GM12878 (cell line): ENCODE measurements around the gene RAB23. TPM values are rescaled to one million over a fixed set of nuclear protein-coding genes. Genes with fewer than 3 reads are reported as not detected.

Experiments used
- ATAC-seq: fragments of 200-7000 bp; cut with Tn5 transposase; 3 replicates; pipeline ENCODE4 v1.9.1; 2020; ENCODE audit warnings: mild to moderate bottlenecking, moderate library complexity
- BruUV-seq: library from RNA; stranded (reverse); fragments of 400-500 nt; replicated peaks from 2 replicates; lab custom pipeline; 2021; lab: Mats Ljungman, UMichigan
- CTCF ChIA-PET: fragments of 300-600 bp; sonication (Branson Sonifier 250); formaldehyde crosslinking; extraction: SDS; loops from one replicate; lab custom pipeline; 2021; ENCODE audit warnings: inconsistent platforms; lab: Yijun Ruan, JAX
- POLR2A ChIA-PET: fragments of 350-600 bp; formaldehyde crosslinking; extraction: SDS; loops from one replicate; lab custom pipeline; 2021; ENCODE audit warnings: inconsistent platforms; lab: Charles Lee
- RAD21 ChIA-PET: fragments of 300-600 bp; sonication (Branson Sonifier 250); formaldehyde crosslinking; loops from one replicate; lab custom pipeline; 2023; ENCODE audit warnings: antibody characterized with exemption; ENCODE audit not compliant: unreplicated experiment; lab: Charles Lee
- SMC1A ChIA-PET: fragments of 300-600 bp; sonication (Branson Sonifier 250); formaldehyde crosslinking; loops from one replicate; lab custom pipeline; 2023; ENCODE audit not compliant: unreplicated experiment, uncharacterized antibody; lab: Charles Lee
- DNase-seq: peaks from one replicate; pipeline ENCODE4 v3.0.0-alpha.2; 2011; ENCODE audit warnings: low read depth, low spot score
- FAIRE-seq: peaks from 3 replicates; lab custom pipeline; 2011; peaks lifted over from hg19 to GRCh38; lab: Jason Lieb, UNC
- H2AFZ ChIP-seq: 2 replicates; pipeline ENCODE4 v1.6.0; 2011; ENCODE audit warnings: low read depth, low read length, control low read depth; ENCODE audit not compliant: control insufficient read depth
- H3K27ac ChIP-seq: 2 replicates; pipeline ENCODE4 v1.5.1; 2011; ENCODE audit warnings: control low read depth; ENCODE audit not compliant: control insufficient read depth, insufficient read depth
- H3K27me3 ChIP-seq, 2 experiments: replicated peaks in 1 of 2; 2 replicates each; pipeline versions ENCODE4 v1.6.0 to v1.6.1; 2011; ENCODE audit warnings: low read length in 1 of 2; ENCODE audit not compliant: control insufficient read depth in 2 of 2, insufficient read depth in 2 of 2
- H3K36me3 ChIP-seq, 2 experiments: 2 replicates each; pipeline ENCODE4 v1.5.1; 2011; ENCODE audit warnings: low read length in 1 of 2; ENCODE audit not compliant: control insufficient read depth in 2 of 2, insufficient read depth in 2 of 2
- H3K4me1 ChIP-seq: 2 replicates; pipeline ENCODE4 v1.6.1; 2011; ENCODE audit warnings: mild to moderate bottlenecking, low read length, moderate library complexity, mixed read lengths; ENCODE audit not compliant: control insufficient read depth, insufficient read depth
- H3K4me2 ChIP-seq: 2 replicates; pipeline ENCODE4 v1.6.0; 2011; ENCODE audit warnings: control low read depth; ENCODE audit not compliant: control insufficient read depth, insufficient read depth
- H3K4me3 ChIP-seq: fragments of 200-600 bp; sonication (generic); 2 replicates; pipeline ENCODE4 v1.5.1; 2016
- H3K79me2 ChIP-seq: 2 replicates; pipeline ENCODE4 v1.6.0; 2011; ENCODE audit warnings: low read length; ENCODE audit not compliant: control insufficient read depth, insufficient read depth
- H3K9ac ChIP-seq: 2 replicates; pipeline ENCODE4 v1.8.0; 2011; ENCODE audit warnings: low read length, control low read depth, mixed read lengths; ENCODE audit not compliant: control insufficient read depth, insufficient read depth
- H3K9me3 ChIP-seq: replicated peaks from 3 replicates; pipeline ENCODE4 v1.5.1; 2011; ENCODE audit warnings: mild to moderate bottlenecking, low read length; ENCODE audit not compliant: control insufficient read depth, insufficient read depth
- H4K20me1 ChIP-seq: 2 replicates; pipeline ENCODE4 v1.6.0; 2011; ENCODE audit not compliant: control insufficient read depth, insufficient read depth
- CEBPB ChIP-seq, 2 experiments: fragments of 150-350 bp in 1 of 2; IDR thresholded peaks; 2 replicates each; pipeline ENCODE4 v1.6.1; 2012 to 2014; ENCODE audit warnings: low read depth in 2 of 2, low read length in 2 of 2, borderline replicate concordance in 1 of 2, inconsistent platforms in 1 of 2
- CHD4 ChIP-seq: fragments of 200-600 bp; sonication (generic); IDR thresholded peaks from 2 replicates; pipeline ENCODE4 v1.6.1; 2016; ENCODE audit warnings: mild to moderate bottlenecking
- NBN ChIP-seq: fragments of 450-650 bp; IDR thresholded peaks from 2 replicates; pipeline ENCODE4 v1.6.1; 2016
- PML ChIP-seq: IDR thresholded peaks from 2 replicates; pipeline ENCODE4 v1.6.1; 2012; ENCODE audit warnings: low read length, inconsistent platforms
- RBBP5 ChIP-seq: fragments of 200-600 bp; sonication (generic); conservative IDR thresholded peaks from 2 replicates; pipeline ENCODE4 v1.6.1; 2016
- RELA ChIP-seq: fragments of 450-650 bp; IDR thresholded peaks from 2 replicates; pipeline ENCODE4 v1.8.0; 2014; ENCODE audit warnings: borderline replicate concordance; ENCODE audit not compliant: partially characterized antibody
- STAT3 ChIP-seq: IDR thresholded peaks from 2 replicates; pipeline ENCODE4 v1.6.1; 2011; ENCODE audit warnings: low read depth, low read length, improper control_type of control experiment
- WGBS: methylation state at CpG from one replicate; pipeline ENCODE4 v1.1.6; 2016; ENCODE audit warnings: low lambda C conversion rate; ENCODE audit not compliant: insufficient replicate concordance, insufficient coverage; ENCODE audit errors: missing lambda C conversion rate; 5-methylcytosine and 5-hydroxymethylcytosine counted together
- in situ Hi-C: fragments of 300-500 bp; cut with MboI; formaldehyde crosslinking; loops from 9 replicates; pipeline ENCODE4 v1.14.3; 2018; ENCODE audit warnings: mixed read lengths
- intact Hi-C: fragments of 100-400 bp; cut with micrococcal nuclease; formaldehyde crosslinking; loops from one replicate; pipeline ENCODE4 v1.14.2; 2022; ENCODE audit not compliant: unreplicated experiment
- polyA plus RNA-seq, 11 experiments: library from polyadenylated mRNA; depleted of rRNA in 4 of 11; unstranded in 6 of 11; stranded (reverse) in 5 of 11; fragments of >200 nt; fragmentation: Nextera tagmentation in 4 of 11; fragmentation: Illumina TruSeq in 1 of 11; extraction: Ambion mirVana in 4 of 11; extraction: Trizol in 1 of 11; gene quantifications; 1 replicate in 1 of 11; 2 replicates in 10 of 11; pipeline versions ENCODE4 v1.2.1 to v1.2.3, GENCODE V29; 2011 to 2016; ENCODE audit warnings: inconsistent platforms in 2 of 11, missing spikeins in 2 of 11, low read depth in 1 of 11
- total RNA-seq, 4 experiments: library from RNA; depleted of rRNA in 3 of 4; stranded (reverse); fragments of >200 nt in 3 of 4; fragmentation: Illumina TruSeq in 1 of 4; extraction: Trizol in 1 of 4; gene quantifications; 2 replicates each; pipeline versions ENCODE4 v1.2.1 to v1.2.3, GENCODE V29; 2013 to 2021
- TF ChIP-seq, protein P1 (sequence below): fragments of 450-650 bp; IDR thresholded peaks from 2 replicates; pipeline ENCODE4 v1.6.1; 2017; ENCODE audit warnings: mild to moderate bottlenecking, moderate library complexity

RAB23 gene
- total and polyA plus RNA-seq, 10 of the 15 experiments (the other 5 are each of a cell fraction or from before 2014, with no cell fraction given), result 0.80 to 6.0 (median 3.1) TPM

DNA sequence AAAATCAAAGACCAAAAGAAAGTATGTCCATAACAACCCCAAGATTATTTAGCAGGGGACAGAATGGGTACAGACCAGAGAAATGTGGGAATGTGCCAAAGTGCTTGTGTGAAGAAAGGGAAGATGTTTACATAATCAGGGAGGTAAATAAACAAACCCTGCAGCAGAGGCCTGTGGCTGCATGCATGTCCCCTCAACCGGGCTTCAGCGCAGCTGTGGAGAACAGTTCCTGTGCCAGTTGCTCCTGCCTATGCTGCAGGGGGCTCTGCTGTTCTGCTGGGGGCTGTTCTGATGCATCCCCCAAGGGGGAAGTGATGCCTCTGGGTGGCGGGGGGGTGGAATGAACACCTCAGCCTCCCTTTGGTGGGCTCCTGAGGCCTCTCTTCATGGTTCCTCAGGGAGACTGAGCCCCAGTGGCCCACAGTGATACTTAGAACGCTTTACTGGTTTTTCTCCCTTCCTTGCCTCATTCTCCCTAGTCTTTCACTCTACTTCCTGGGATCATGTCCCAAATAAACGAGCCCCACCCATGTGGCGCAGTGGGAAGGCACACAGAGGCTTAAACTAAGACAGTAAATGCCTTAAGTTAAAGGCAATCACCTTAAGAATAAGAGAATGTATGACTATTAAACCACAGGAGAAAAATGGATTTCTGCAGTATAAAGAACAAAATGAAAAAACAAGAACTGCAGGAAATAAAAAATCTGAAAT, 23.0 kb downstream of the RAB23 start:
- ATAC-seq (peak; percentile 17; the same call in 1 of the 3 replicates), DNase-seq (no peak)
- Histone ChIP-seq H4K20me1 (no peaks in the 10 kb centered on the region), H2AFZ (no peak overlapping the region), H3K4me3 (no peak overlapping the region), H3K27me3 (no peaks in the 10 kb centered on the region), H3K27ac (no peak overlapping the region), H3K36me3 (no peaks in the 10 kb centered on the region; a peak in 1 of 4 replicates), H3K79me2 (no peaks in the 10 kb centered on the region), H3K9me3 (no peaks in the 10 kb centered on the region), H3K4me1 (no peaks in the 10 kb centered on the region)
- no TSS peak for BruUV-seq
- in situ Hi-C loops (no loop called here), intact Hi-C loops (no loop called here)
- ChIA-PET RAD21 (interaction anchor here (1.2 kb wide), 1 partner anchor 8 kb away, joined by 3 read pairs; no protein-coding TSS in a partner anchor), CTCF (interaction anchor here (1.5 kb wide), 1 partner anchor 13 kb away, joined by 5 read pairs; no protein-coding TSS in a partner anchor)
- 81% methylated on average over 6 of the region's 6 CpGs for WGBS
- no peak for TF ChIP-seq CEBPB (IDR thresholded peaks at IDR 0.05; ENCODE audit: borderline replicate concordance in 1 of 2, low read depth in 2 of 2, low read length in 2 of 2)
- TF ChIP-seq, all 136 proteins: peak for 0
- POLR2A ChIA-PET, result interaction anchor here (0.6 to 1.0 kb wide), 2 partner anchors 9 to 14 kb away, joined by 3 to 4 read pairs; no protein-coding TSS in a partner anchor
- no peak for FAIRE-seq
- Histone ChIP-seq H3K9ac (no peak overlapping the region), H3K4me2 (no peak overlapping the region)
- SMC1A ChIA-PET, result interaction anchor here (0.5 to 1.0 kb wide), 5 partner anchors 8 to 207 kb away, joined by 3 to 6 read pairs (median 3); no protein-coding TSS in a partner anchor

- in situ Hi-C loops, result no loop called here
- no peak for TF ChIP-seq STAT3
- TF ChIP-seq, protein P1, sequence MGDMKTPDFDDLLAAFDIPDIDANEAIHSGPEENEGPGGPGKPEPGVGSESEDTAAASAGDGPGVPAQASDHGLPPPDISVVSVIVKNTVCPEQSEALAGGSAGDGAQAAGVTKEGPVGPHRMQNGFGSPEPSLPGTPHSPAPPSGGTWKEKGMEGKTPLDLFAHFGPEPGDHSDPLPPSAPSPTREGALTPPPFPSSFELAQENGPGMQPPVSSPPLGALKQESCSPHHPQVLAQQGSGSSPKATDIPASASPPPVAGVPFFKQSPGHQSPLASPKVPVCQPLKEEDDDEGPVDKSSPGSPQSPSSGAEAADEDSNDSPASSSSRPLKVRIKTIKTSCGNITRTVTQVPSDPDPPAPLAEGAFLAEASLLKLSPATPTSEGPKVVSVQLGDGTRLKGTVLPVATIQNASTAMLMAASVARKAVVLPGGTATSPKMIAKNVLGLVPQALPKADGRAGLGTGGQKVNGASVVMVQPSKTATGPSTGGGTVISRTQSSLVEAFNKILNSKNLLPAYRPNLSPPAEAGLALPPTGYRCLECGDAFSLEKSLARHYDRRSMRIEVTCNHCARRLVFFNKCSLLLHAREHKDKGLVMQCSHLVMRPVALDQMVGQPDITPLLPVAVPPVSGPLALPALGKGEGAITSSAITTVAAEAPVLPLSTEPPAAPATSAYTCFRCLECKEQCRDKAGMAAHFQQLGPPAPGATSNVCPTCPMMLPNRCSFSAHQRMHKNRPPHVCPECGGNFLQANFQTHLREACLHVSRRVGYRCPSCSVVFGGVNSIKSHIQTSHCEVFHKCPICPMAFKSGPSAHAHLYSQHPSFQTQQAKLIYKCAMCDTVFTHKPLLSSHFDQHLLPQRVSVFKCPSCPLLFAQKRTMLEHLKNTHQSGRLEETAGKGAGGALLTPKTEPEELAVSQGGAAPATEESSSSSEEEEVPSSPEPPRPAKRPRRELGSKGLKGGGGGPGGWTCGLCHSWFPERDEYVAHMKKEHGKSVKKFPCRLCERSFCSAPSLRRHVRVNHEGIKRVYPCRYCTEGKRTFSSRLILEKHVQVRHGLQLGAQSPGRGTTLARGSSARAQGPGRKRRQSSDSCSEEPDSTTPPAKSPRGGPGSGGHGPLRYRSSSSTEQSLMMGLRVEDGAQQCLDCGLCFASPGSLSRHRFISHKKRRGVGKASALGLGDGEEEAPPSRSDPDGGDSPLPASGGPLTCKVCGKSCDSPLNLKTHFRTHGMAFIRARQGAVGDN, result no peak
- no peak for TF ChIP-seq NBN
- no peak for TF ChIP-seq CHD4
- no peak for TF ChIP-seq PML
- no peak for TF ChIP-seq RELA
- no peak for TF ChIP-seq RBBP5
Measured at GRCh38 chr6:57195457-57195856, 26.6 kb downstream of the RAB23 start.

More at GRCh38 chr6:57195457-57195856, 26.6 kb downstream of the RAB23 start:
- ChIA-PET RAD21 (no interaction called here), CTCF (interaction anchor here (1.1 kb wide), 1 partner anchor 121 kb away, joined by 4 read pairs; the partner anchor contains the start of gene PRIM2), SMC1A (interaction anchor here (0.8 to 1.0 kb wide), 2 partner anchors 8 to 10 kb away, joined by 3 read pairs; no protein-coding TSS in a partner anchor), POLR2A (no interaction called here)
- H3K79me2 ChIP-seq, result no peaks in the 10 kb centered on the region
- no peaks in the 10 kb centered on the region for H3K27me3 ChIP-seq
- H3K27ac ChIP-seq, result no peak overlapping the region
- H3K4me1 ChIP-seq, result no peaks in the 10 kb centered on the region
- H3K9me3 ChIP-seq, result no peaks in the 10 kb centered on the region
- H3K36me3 ChIP-seq, result peaks cover 0 to 3% of the 10 kb centered on the region in 2 experiments; a peak in 3 of 4 replicates
- no TSS peak for BruUV-seq
- H3K4me2 ChIP-seq, result no peak overlapping the region
- WGBS, result 100% methylated on average over 2 of the region's 2 CpGs
- intact Hi-C loops, result no loop called here
- no peak overlapping the region for H2AFZ ChIP-seq
- FAIRE-seq, result no peak
- no peak for DNase-seq
- no peak overlapping the region for H3K4me3 ChIP-seq
- no peak for ATAC-seq
- H3K9ac ChIP-seq, result no peak overlapping the region
- H4K20me1 ChIP-seq, result no peaks in the 10 kb centered on the region
